GM18517 (cell line): ENCODE results near the gene SYS1.

Experiments
- ATAC-seq: cut with Tn5 transposase; IDR thresholded peaks from one replicate; pipeline ENCODE4 v1.9.1; 2021; ENCODE audit warnings: mild to moderate bottlenecking, moderate library complexity; ENCODE audit not compliant: unreplicated experiment

Gene SYS1

GRCh38 chr20:45362804-45363610 lies at the start of gene SYS1:
SYS1 (plus strand) TSS chr20:45363156; CDS start chr20:45363532, 376 bp downstream.
- ATAC-seq, result peak; percentile 87

GRCh38 chr20:45313943-45314342 lies 49.0 kb upstream of the SYS1 start:
- ATAC-seq, result no peak

GRCh38 chr20:45315672-45316071 lies 47.3 kb upstream of the SYS1 start:
- no peak for ATAC-seq

- ATAC-seq, result no peak
These were observed 46.5 kb upstream of the SYS1 start for GRCh38 chr20:45316150-45317080.

GRCh38 chr20:45317826-45318225 lies 45.1 kb upstream of the SYS1 start:
- no peak for ATAC-seq

GRCh38 chr20:45318386-45318939 lies 44.5 kb upstream of the SYS1 start:
- ATAC-seq, result no peak

- no peak for ATAC-seq
These were observed 44.0 kb upstream of the SYS1 start for GRCh38 chr20:45318948-45319347.

- peak; percentile 76 for ATAC-seq
These were observed 41.9 kb upstream of the SYS1 start for GRCh38 chr20:45320948-45321595.

- no peak for ATAC-seq
These were observed 40.0 kb upstream of the SYS1 start for GRCh38 chr20:45322952-45323383.

- no peak for ATAC-seq
These were observed 39.2 kb upstream of the SYS1 start for GRCh38 chr20:45323731-45324130.

- ATAC-seq, result no peak
These were observed 37.6 kb upstream of the SYS1 start for GRCh38 chr20:45325371-45325770.

GRCh38 chr20:45328451-45328850 lies 34.5 kb upstream of the SYS1 start:
- no peak for ATAC-seq

GRCh38 chr20:45329497-45330319 lies 33.2 kb upstream of the SYS1 start:
- no peak for ATAC-seq

- ATAC-seq, result no peak
These were observed 32.5 kb upstream of the SYS1 start for GRCh38 chr20:45330476-45330875.

GRCh38 chr20:45336530-45337366 lies 26.2 kb upstream of the SYS1 start:
- ATAC-seq, result no peak

GRCh38 chr20:45337367-45338120 lies 25.4 kb upstream of the SYS1 start:
- no peak for ATAC-seq

GRCh38 chr20:45338121-45339030 lies 24.6 kb upstream of the SYS1 start:
- no peak for ATAC-seq
